CD14-positive monocyte (primary cell): ENCODE results near the gene MACROD2. TPM values are rescaled to one million over a fixed set of nuclear protein-coding genes. Genes with fewer than 3 reads are reported as not detected.

Experiments
- DNase-seq, 3 donors: peaks; one replicate each; pipeline ENCODE4 v3.0.0-alpha.2; 2011 to 2022
- H2AFZ ChIP-seq: 2 replicates; pipeline ENCODE4 v1.6.0; 2012; ENCODE audit warnings: mild to moderate bottlenecking, low read depth, low read length, inconsistent platforms; ENCODE audit not compliant: insufficient read depth, poor library complexity, severe bottlenecking
- H3K27ac ChIP-seq, 2 donors: 1 replicate in 1 of 2; 2 replicates in 1 of 2; pipeline ENCODE4 v1.5.1; 2012 to 2013; ENCODE audit warnings: low read length in 2 of 2, control low read depth in 1 of 2, inconsistent platforms in 1 of 2, low read depth in 1 of 2, mild to moderate bottlenecking in 1 of 2
- H3K27me3 ChIP-seq, 2 donors: one replicate each; pipeline versions ENCODE4 v1.6.0 to v1.6.1; 2011 to 2013; ENCODE audit warnings: low read length in 2 of 2; ENCODE audit not compliant: control insufficient read depth in 2 of 2, insufficient read depth in 2 of 2
- H3K36me3 ChIP-seq, 2 donors: replicated peaks in 1 of 2; 1 replicate in 1 of 2; 2 replicates in 1 of 2; pipeline versions ENCODE4 v1.5.1 to v1.6.1; 2012 to 2013; ENCODE audit warnings: low read length in 2 of 2, control low read depth in 1 of 2, inconsistent platforms in 1 of 2, mild to moderate bottlenecking in 1 of 2; ENCODE audit not compliant: insufficient read depth in 2 of 2, control insufficient read depth in 1 of 2
- H3K4me1 ChIP-seq, 2 donors: 1 replicate in 1 of 2; 2 replicates in 1 of 2; pipeline versions ENCODE4 v1.5.1 to v1.6.1; 2012 to 2013; ENCODE audit warnings: low read length in 2 of 2, control low read depth in 1 of 2, inconsistent platforms in 1 of 2, mild to moderate bottlenecking in 1 of 2, moderate library complexity in 1 of 2; ENCODE audit not compliant: insufficient read depth in 2 of 2, control insufficient read depth in 1 of 2
- H3K4me2 ChIP-seq: replicated peaks from 2 replicates; pipeline ENCODE3; 2012; ENCODE audit warnings: low read length, moderate library complexity, mild to moderate bottlenecking; ENCODE audit not compliant: poor library complexity, severe bottlenecking; ENCODE audit errors: extremely low read depth
- H3K4me3 ChIP-seq, 3 experiments: fragments of 200-600 bp in 1 of 3; sonication (generic) in 1 of 3; replicated peaks in 1 of 3; 1 replicate in 2 of 3; 2 replicates in 1 of 3; pipeline ENCODE4 v1.5.1; 2011 to 2013; ENCODE audit warnings: low read length in 3 of 3, mild to moderate bottlenecking in 3 of 3, control low read depth in 2 of 3, low read depth in 2 of 3, inconsistent platforms in 1 of 3, moderate library complexity in 1 of 3
- H3K79me2 ChIP-seq: 2 replicates; pipeline ENCODE4 v1.6.0; 2012; ENCODE audit warnings: mild to moderate bottlenecking, control low read depth, inconsistent platforms, low read length, moderate library complexity; ENCODE audit not compliant: insufficient read depth
- H3K9ac ChIP-seq: 2 replicates; pipeline ENCODE4 v1.6.0; 2017; ENCODE audit warnings: low read length, mild to moderate bottlenecking; ENCODE audit not compliant: insufficient read depth, poor library complexity, severe bottlenecking
- H3K9me3 ChIP-seq, 2 donors: replicated peaks in 1 of 2; 1 replicate in 1 of 2; 2 replicates in 1 of 2; pipeline versions ENCODE4 v1.5.1 to v1.6.1; 2012 to 2013; ENCODE audit warnings: low read length in 2 of 2, control low read depth in 1 of 2; ENCODE audit not compliant: control insufficient read depth in 1 of 2, insufficient read depth in 1 of 2
- H4K20me1 ChIP-seq: 2 replicates; pipeline ENCODE4 v1.6.0; 2012; ENCODE audit warnings: mild to moderate bottlenecking, low read length, control low read depth, moderate library complexity; ENCODE audit not compliant: insufficient read depth
- H3K27ac Mint-ChIP-seq, 7 donors: one replicate each; pipeline ENCODE4 v1.8.0; 2020; ENCODE audit warnings: mild to moderate bottlenecking in 7 of 7, mixed read lengths in 7 of 7, moderate library complexity in 6 of 7, inconsistent platforms in 2 of 7
- H3K27me3 Mint-ChIP-seq, 3 donors: one replicate each; pipeline ENCODE4 v1.8.0; 2021 to 2022; ENCODE audit warnings: low read depth in 3 of 3, mild to moderate bottlenecking in 3 of 3, mixed read lengths in 3 of 3, moderate library complexity in 3 of 3, inconsistent platforms in 1 of 3
- H3K36me3 Mint-ChIP-seq, 2 donors: one replicate each; pipeline ENCODE4 v1.8.0; 2020; ENCODE audit warnings: mixed read lengths in 2 of 2, inconsistent platforms in 1 of 2, mild to moderate bottlenecking in 1 of 2
- H3K4me1 Mint-ChIP-seq: one replicate; pipeline ENCODE4 v1.8.0; 2020; ENCODE audit warnings: mild to moderate bottlenecking, mixed read lengths
- H3K4me3 Mint-ChIP-seq, 2 donors: one replicate each; pipeline ENCODE4 v1.8.0; 2020; ENCODE audit warnings: mild to moderate bottlenecking in 2 of 2, mixed read lengths in 2 of 2, moderate library complexity in 1 of 2
- H3K9me3 Mint-ChIP-seq, 7 donors: one replicate each; pipeline ENCODE4 v1.8.0; 2020 to 2022; ENCODE audit warnings: mixed read lengths in 7 of 7, mild to moderate bottlenecking in 6 of 7, moderate library complexity in 6 of 7, inconsistent platforms in 2 of 7
- CTCF ChIP-seq: fragments of 200-600 bp; IDR thresholded peaks from one replicate; pipeline ENCODE4 v1.8.0; 2022; ENCODE audit warnings: antibody characterized with exemption, mild to moderate bottlenecking
- WGBS: methylation state at CpG from one replicate; pipeline ENCODE4 v1.1.5; 2013; ENCODE audit warnings: missing lambda C conversion rate; ENCODE audit not compliant: insufficient coverage; 5-methylcytosine and 5-hydroxymethylcytosine counted together
- intact Hi-C, 2 donors: fragments of 100-400 bp; cut with micrococcal nuclease; formaldehyde crosslinking; loops; one replicate each; pipeline versions ENCODE4 v1.15.0 to v1.15.1; 2023
- polyA plus RNA-seq, 3 donors: library from polyadenylated mRNA; depleted of rRNA in 1 of 3; unstranded in 2 of 3; stranded (reverse) in 1 of 3; fragments of 300-500 nt in 2 of 3; fragments of >200 nt in 1 of 3; fragmentation: Illumina TruSeq in 2 of 3; gene quantifications; 1 replicate in 2 of 3; 2 replicates in 1 of 3; pipeline ENCODE4 v1.2.3, GENCODE V29; 2012 to 2021

MACROD2 gene
- polyA plus RNA-seq, 3 donors: 0.23 TPM; not detected in 2

DNA sequence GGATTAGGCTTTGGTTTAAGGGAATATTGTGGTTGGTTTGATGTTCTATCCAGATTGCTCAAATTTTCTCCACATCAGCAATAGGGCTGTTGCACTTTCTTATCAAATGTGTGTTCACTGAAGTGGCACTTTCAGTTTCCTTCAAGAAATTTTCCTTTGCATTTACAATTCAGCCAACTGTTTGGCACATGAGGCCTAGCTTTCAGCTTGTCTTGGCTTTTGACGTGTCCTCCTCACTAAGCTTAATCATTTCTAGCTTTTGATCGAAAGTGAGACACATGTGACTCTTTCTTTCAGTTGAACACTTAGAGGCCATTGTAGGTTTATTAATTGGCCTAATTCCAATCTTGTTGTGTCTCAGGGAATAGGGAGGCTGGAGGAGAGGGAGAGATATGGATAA is 237.3 kb downstream of the MACROD2 start:
- no peak overlapping the region for H3K4me3 Mint-ChIP-seq
- WGBS: 83% methylated on average over 1 of the region's 2 CpGs
- Histone ChIP-seq H3K4me3 (no peak overlapping the region), H3K27me3 (no peaks in the 10 kb centered on the region), H3K9me3 (no peaks in the 10 kb centered on the region), H4K20me1 (no peaks in the 10 kb centered on the region), H3K79me2 (no peaks in the 10 kb centered on the region), H3K36me3 (no peaks in the 10 kb centered on the region), H2AFZ (no peak overlapping the region), H3K27ac (no peak overlapping the region), H3K4me1 (no peaks in the 10 kb centered on the region), H3K4me2 (no peak overlapping the region), H3K9ac (no peak overlapping the region)
- DNase-seq: no peak
- H3K4me1 Mint-ChIP-seq: no peaks in the 10 kb centered on the region
- H3K27me3 Mint-ChIP-seq: peaks cover 0 to 4% (median 2%) of the 10 kb centered on the region in 3 donors
- H3K36me3 Mint-ChIP-seq: no peaks in the 10 kb centered on the region
- intact Hi-C loops: no loop called here
- peaks cover 0 to 13% (median 4%) of the 10 kb centered on the region in 7 donors for H3K9me3 Mint-ChIP-seq
- TF ChIP-seq CTCF: no peak
- no peak overlapping the region for H3K27ac Mint-ChIP-seq

- Histone ChIP-seq H3K27ac (no peak overlapping the region), H3K36me3 (no peaks in the 10 kb centered on the region), H3K9me3 (no peaks in the 10 kb centered on the region), H3K4me1 (no peaks in the 10 kb centered on the region), H2AFZ (no peak overlapping the region), H4K20me1 (no peaks in the 10 kb centered on the region), H3K79me2 (no peaks in the 10 kb centered on the region), H3K4me2 (no peak overlapping the region), H3K4me3 (no peak overlapping the region), H3K27me3 (no peaks in the 10 kb centered on the region), H3K9ac (no peak overlapping the region)
- Mint-ChIP-seq H3K36me3 (no peaks in the 10 kb centered on the region), H3K27ac (no peak overlapping the region), H3K4me3 (no peak overlapping the region), H3K9me3 (peaks cover 0 to 15% (median 4%) of the 10 kb centered on the region in 7 donors), H3K4me1 (no peaks in the 10 kb centered on the region), H3K27me3 (peaks cover 0 to 4% (median 2%) of the 10 kb centered on the region in 3 donors)
- intact Hi-C loops: no loop called here
- TF ChIP-seq CTCF: no peak
- no CpG with 5 or more reads among the region's 2 CpGs for WGBS
- DNase-seq: no peak
These were observed 239.5 kb downstream of the MACROD2 start for GRCh38 chr20:14234666-14235295.
